ENCODE data around the gene PBX1.
A peak's percentile ranks its signal among the peaks of the same experiment; 100 is the strongest.

- 0 out of 4 replicates have a peak, but pooled peaks of 1 of the 2 experiments have one; percentile 8 for TF ChIP-seq CTCF (conservative IDR thresholded peaks at IDR 0.05; ENCODE audit: low read depth in 2 of 2)
- no peak for TF ChIP-seq POLR2AphosphoS5 (IDR thresholded peaks at IDR 0.05; ENCODE audit: low read depth)
Measured at GRCh38 chr1:164670026-164670425, 111.0 kb downstream of the PBX1 start.

Data from GM23338 (cell line).